ENCODE data around the gene GMPR2. TPM values are rescaled to one million over a fixed set of nuclear protein-coding genes. Genes with fewer than 3 reads are reported as not detected.

GMPR2 gene
- total and polyA plus RNA-seq, 2 of the 13 experiments (the other 11 are each of a cell fraction or from before 2014, with no cell fraction given), result 210 to 273 TPM

DNA sequence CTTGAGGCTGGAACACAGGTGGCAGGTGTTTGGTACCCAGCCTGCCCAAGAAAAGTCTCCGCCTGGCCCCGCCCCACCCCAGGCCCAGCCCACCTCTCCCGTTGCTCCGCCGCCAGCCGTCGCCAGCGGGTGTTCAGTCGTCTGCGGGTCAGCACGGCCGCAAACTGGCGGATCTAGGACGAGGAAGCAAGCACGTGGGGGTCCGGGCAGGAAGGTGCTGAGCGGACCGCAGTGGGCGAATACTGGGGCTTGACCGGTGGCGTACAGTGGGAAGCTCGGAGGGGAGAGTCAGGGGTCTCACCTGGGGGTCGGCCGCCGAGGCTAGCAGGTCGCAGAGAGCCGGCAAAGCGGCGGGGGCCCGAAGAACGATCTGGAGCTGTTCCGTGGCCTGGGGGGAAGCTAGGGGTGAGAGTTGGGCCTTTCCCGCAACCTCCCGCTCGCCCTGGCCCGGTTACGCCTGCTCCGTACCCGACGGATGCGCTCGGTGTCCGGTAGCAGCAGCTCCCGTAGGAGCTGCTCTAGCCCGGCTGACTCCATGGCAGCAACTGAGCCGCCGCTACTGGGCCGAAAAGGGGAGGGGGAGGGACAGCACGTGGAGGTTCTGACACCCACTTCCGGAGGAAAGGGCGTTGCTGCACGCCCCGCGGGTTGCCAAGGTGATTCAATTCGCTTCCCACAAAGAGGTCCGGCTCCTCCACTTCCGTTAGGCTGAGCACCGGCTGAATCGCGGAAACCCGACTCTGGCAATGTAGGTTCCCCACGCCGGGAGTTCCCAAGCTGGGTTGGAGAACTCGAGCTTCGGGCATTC is 44.3 kb upstream of the GMPR2 start, which contains the start of gene IPO4 (continued):
- TF ChIP-seq ZSCAN21 (CRISPR knock-in tag; IDR thresholded peaks at IDR 0.05; ENCODE audit: borderline replicate concordance) (peak; percentile 96; the same call in 1 of the 2 replicates), ATF1 (CRISPR knock-in tag; IDR thresholded peaks at IDR 0.05) (no peak), ZMYM3 (CRISPR knock-in tag; IDR thresholded peaks at IDR 0.05) (peak; percentile 76; the same call in 1 of the 2 replicates), ZC3H13 (CRISPR knock-in tag; IDR thresholded peaks at IDR 0.05) (no peak), ZNF441 (CRISPR knock-in tag; IDR thresholded peaks at IDR 0.05; ENCODE audit: borderline replicate concordance) (peak; percentile 86), PATZ1 (CRISPR knock-in tag; IDR thresholded peaks at IDR 0.05) (peak; percentile 95), CHD4 (IDR thresholded peaks at IDR 0.05; ENCODE audit: borderline replicate concordance, low read length) (peak; percentile 74; the same call in 1 of the 2 replicates), ZNF230 (CRISPR knock-in tag; IDR thresholded peaks at IDR 0.05) (no peak; the same call in 1 of the 2 replicates), WIZ (CRISPR knock-in tag; IDR thresholded peaks at IDR 0.05) (peak; percentile 96), ZSCAN30 (CRISPR knock-in tag; IDR thresholded peaks at IDR 0.05) (no peak), MBD4 (IDR thresholded peaks at IDR 0.05; ENCODE audit: borderline replicate concordance, low read length) (no peak), GATA4 (IDR thresholded peaks at IDR 0.05; ENCODE audit: borderline replicate concordance, low read depth) (peak; percentile 79; the same call in 1 of the 2 replicates), MED13 (CRISPR knock-in tag; IDR thresholded peaks at IDR 0.05) (peak; percentile 95), MLLT10 (CRISPR knock-in tag; IDR thresholded peaks at IDR 0.05) (no peak), RELA (CRISPR knock-in tag; IDR thresholded peaks at IDR 0.05) (peak; percentile 95), ZNF20 (CRISPR knock-in tag; IDR thresholded peaks at IDR 0.05) (peak; percentile 98), PRPF4 (IDR thresholded peaks at IDR 0.05; ENCODE audit: low read depth, low read length, poor library complexity, severe bottlenecking) (peak; percentile 66), KDM1A (CRISPR knock-in tag; IDR thresholded peaks at IDR 0.05) (peak; percentile 65; the same call in 1 of the 2 replicates), ZNF629 (CRISPR knock-in tag; conservative IDR thresholded peaks at IDR 0.05) (peak; percentile 58), HMG20B (CRISPR knock-in tag; conservative IDR thresholded peaks at IDR 0.05) (peak; percentile 79), MEIS2 (CRISPR knock-in tag; IDR thresholded peaks at IDR 0.05) (peak; percentile 66), DNMT1 (CRISPR knock-in tag; IDR thresholded peaks at IDR 0.05) (peak; percentile 97; the same call in 1 of the 2 replicates), GTF2F1 (IDR thresholded peaks at IDR 0.05; ENCODE audit: low read length) (peak; percentile 86), ZBTB42 (CRISPR knock-in tag; IDR thresholded peaks at IDR 0.05) (peak; percentile 82; the same call in 1 of the 2 replicates)
- TF ChIP-seq, protein P1, sequence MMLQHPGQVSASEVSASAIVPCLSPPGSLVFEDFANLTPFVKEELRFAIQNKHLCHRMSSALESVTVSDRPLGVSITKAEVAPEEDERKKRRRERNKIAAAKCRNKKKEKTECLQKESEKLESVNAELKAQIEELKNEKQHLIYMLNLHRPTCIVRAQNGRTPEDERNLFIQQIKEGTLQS (CRISPR knock-in tag; IDR thresholded peaks at IDR 0.05), result peak; percentile 83
- TF ChIP-seq, protein P2, sequence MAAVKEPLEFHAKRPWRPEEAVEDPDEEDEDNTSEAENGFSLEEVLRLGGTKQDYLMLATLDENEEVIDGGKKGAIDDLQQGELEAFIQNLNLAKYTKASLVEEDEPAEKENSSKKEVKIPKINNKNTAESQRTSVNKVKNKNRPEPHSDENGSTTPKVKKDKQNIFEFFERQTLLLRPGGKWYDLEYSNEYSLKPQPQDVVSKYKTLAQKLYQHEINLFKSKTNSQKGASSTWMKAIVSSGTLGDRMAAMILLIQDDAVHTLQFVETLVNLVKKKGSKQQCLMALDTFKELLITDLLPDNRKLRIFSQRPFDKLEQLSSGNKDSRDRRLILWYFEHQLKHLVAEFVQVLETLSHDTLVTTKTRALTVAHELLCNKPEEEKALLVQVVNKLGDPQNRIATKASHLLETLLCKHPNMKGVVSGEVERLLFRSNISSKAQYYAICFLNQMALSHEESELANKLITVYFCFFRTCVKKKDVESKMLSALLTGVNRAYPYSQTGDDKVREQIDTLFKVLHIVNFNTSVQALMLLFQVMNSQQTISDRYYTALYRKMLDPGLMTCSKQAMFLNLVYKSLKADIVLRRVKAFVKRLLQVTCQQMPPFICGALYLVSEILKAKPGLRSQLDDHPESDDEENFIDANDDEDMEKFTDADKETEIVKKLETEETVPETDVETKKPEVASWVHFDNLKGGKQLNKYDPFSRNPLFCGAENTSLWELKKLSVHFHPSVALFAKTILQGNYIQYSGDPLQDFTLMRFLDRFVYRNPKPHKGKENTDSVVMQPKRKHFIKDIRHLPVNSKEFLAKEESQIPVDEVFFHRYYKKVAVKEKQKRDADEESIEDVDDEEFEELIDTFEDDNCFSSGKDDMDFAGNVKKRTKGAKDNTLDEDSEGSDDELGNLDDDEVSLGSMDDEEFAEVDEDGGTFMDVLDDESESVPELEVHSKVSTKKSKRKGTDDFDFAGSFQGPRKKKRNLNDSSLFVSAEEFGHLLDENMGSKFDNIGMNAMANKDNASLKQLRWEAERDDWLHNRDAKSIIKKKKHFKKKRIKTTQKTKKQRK (IDR thresholded peaks at IDR 0.05; ENCODE audit: low read length), result no peak
